HepG2 (cell line): Measurements from ENCODE around the gene UBC. TPM values are rescaled to one million over a fixed set of nuclear protein-coding genes. Genes with fewer than 3 reads are reported as not detected.
A peak's percentile ranks its signal among the peaks of the same experiment; 100 is the strongest.

ENCODE experiments used
- ARID2 ChIP-seq: sonication (generic); formaldehyde crosslinking; IDR thresholded peaks from 2 replicates; pipeline ENCODE4 v1.8.1; 2022; ENCODE audit warnings: mild to moderate bottlenecking, missing genetic modification reagents, borderline replicate concordance
- BATF2 ChIP-seq: sonication (generic); formaldehyde crosslinking; IDR thresholded peaks from 2 replicates; pipeline ENCODE4 v1.8.0; 2022; ENCODE audit warnings: mild to moderate bottlenecking, missing genetic modification reagents, moderate library complexity
- FIP1L1 ChIP-seq: fragments of 200-400 bp; formaldehyde crosslinking; IDR thresholded peaks from 2 replicates; pipeline ENCODE4 v1.6.1; 2018; ENCODE audit warnings: low read depth, mild to moderate bottlenecking, low read length, moderate library complexity, borderline replicate concordance; ENCODE audit not compliant: insufficient read depth
- FOSL1 ChIP-seq: sonication (generic); formaldehyde crosslinking; IDR thresholded peaks from 2 replicates; pipeline ENCODE4 v1.9.0; 2021; ENCODE audit warnings: missing genetic modification reagents, borderline replicate concordance
- GFI1 ChIP-seq: sonication (generic); formaldehyde crosslinking; IDR thresholded peaks from 2 replicates; pipeline ENCODE4 v1.5.0; 2020; ENCODE audit warnings: missing genetic modification reagents, mild to moderate bottlenecking, borderline replicate concordance
- GTF2F1 ChIP-seq: fragments of 150-350 bp; IDR thresholded peaks from 2 replicates; pipeline ENCODE4 v1.6.1; 2014; ENCODE audit warnings: low read length
- HNF1B ChIP-seq: sonication (generic); formaldehyde crosslinking; IDR thresholded peaks from 2 replicates; pipeline ENCODE4 v1.5.1; 2020; ENCODE audit warnings: mild to moderate bottlenecking, moderate library complexity, missing genetic modification reagents
- MIXL1 ChIP-seq: IDR thresholded peaks from 2 replicates; pipeline ENCODE4 v1.6.1; 2016
- NCOR1 ChIP-seq: fragments of 200-600 bp; sonication (generic); IDR thresholded peaks from 2 replicates; pipeline ENCODE4 v1.7.0; 2017; ENCODE audit warnings: antibody characterized with exemption, low read length, borderline replicate concordance
- NR3C1 ChIP-seq: sonication (generic); formaldehyde crosslinking; IDR thresholded peaks from 2 replicates; pipeline ENCODE4 v1.4.0; 2020; ENCODE audit warnings: missing genetic modification reagents
- PAF1 ChIP-seq: IDR thresholded peaks from 2 replicates; pipeline ENCODE4 v1.6.1; 2016; ENCODE audit warnings: missing genetic modification reagents, missing compliant biosample characterization
- PRMT3 ChIP-seq: sonication (generic); formaldehyde crosslinking; IDR thresholded peaks from 2 replicates; pipeline ENCODE4 v1.8.1; 2022; ENCODE audit warnings: low read depth, mild to moderate bottlenecking, moderate library complexity, missing genetic modification reagents, borderline replicate concordance
- SCMH1 ChIP-seq: sonication (generic); formaldehyde crosslinking; IDR thresholded peaks from 2 replicates; pipeline ENCODE4 v1.9.0; 2021; ENCODE audit warnings: missing genetic modification reagents, mild to moderate bottlenecking, borderline replicate concordance
- SMAD3 ChIP-seq: sonication (generic); formaldehyde crosslinking; IDR thresholded peaks from 2 replicates; pipeline ENCODE4 v1.4.0; 2020; ENCODE audit warnings: missing genetic modification reagents
- SP140L ChIP-seq: sonication (generic); formaldehyde crosslinking; IDR thresholded peaks from 2 replicates; pipeline ENCODE4 v1.4.0; 2020; ENCODE audit warnings: missing genetic modification reagents, borderline replicate concordance
- UBTF ChIP-seq: sonication (generic); formaldehyde crosslinking; IDR thresholded peaks from 2 replicates; pipeline ENCODE4 v1.4.0; 2020; ENCODE audit warnings: mild to moderate bottlenecking, missing genetic modification reagents
- ZBTB34 ChIP-seq: sonication (generic); formaldehyde crosslinking; IDR thresholded peaks from 2 replicates; pipeline ENCODE4 v1.8.0; 2022; ENCODE audit warnings: mild to moderate bottlenecking, missing genetic modification reagents
- ZNF232 ChIP-seq: sonication (generic); formaldehyde crosslinking; IDR thresholded peaks from 2 replicates; pipeline ENCODE4 v1.4.0; 2020; ENCODE audit warnings: missing genetic modification reagents, borderline replicate concordance
- ZNF30 ChIP-seq: sonication (generic); formaldehyde crosslinking; IDR thresholded peaks from 2 replicates; pipeline ENCODE4 v1.5.0; 2020; ENCODE audit warnings: mild to moderate bottlenecking, missing genetic modification reagents
- ZNF580 ChIP-seq: IDR thresholded peaks from 2 replicates; pipeline ENCODE4 v1.6.1; 2016; ENCODE audit warnings: low read depth, borderline replicate concordance
- ZNF644 ChIP-seq: IDR thresholded peaks from 2 replicates; pipeline ENCODE4 v1.6.1; 2016; ENCODE audit warnings: low read depth
- polyA plus RNA-seq, 8 experiments: library from polyadenylated mRNA; depleted of rRNA in 3 of 8; stranded (reverse) in 7 of 8; unstranded in 1 of 8; fragments of >200 nt; fragmentation: Illumina TruSeq in 4 of 8; extraction: Trizol in 4 of 8; gene quantifications; 2 replicates each; pipeline versions ENCODE4 v1.2.1 to v1.2.3, GENCODE V29; 2011 to 2016; ENCODE audit warnings: low read depth in 4 of 8, missing spikeins in 1 of 8, mixed read lengths in 1 of 8; ENCODE audit not compliant: insufficient read depth in 1 of 8
- total RNA-seq, 5 experiments: library from RNA; depleted of rRNA; stranded (reverse); fragments of >200 nt; fragmentation: Illumina TruSeq; extraction: Trizol; gene quantifications; 2 replicates each; pipeline ENCODE4 v1.2.3, GENCODE V29; 2016; ENCODE audit warnings: low read depth in 1 of 5

The UBC gene
- total and polyA plus RNA-seq, 2 of the 13 experiments (the other 11 are each of a cell fraction or from before 2014, with no cell fraction given): 805 to 1,432 TPM

GRCh38 chr12:124904306-124905098, 9.9 kb downstream of the UBC start (continued):
- TF ChIP-seq HNF1B (peak; percentile 37; the same call in 1 of the 2 replicates), GFI1 (CRISPR knock-in tag) (no peak), SP140L (CRISPR knock-in tag) (no peak), PAF1 (no peak), FOSL1 (CRISPR knock-in tag) (peak; percentile 88), MIXL1 (CRISPR knock-in tag) (peak; percentile 69), FIP1L1 (no peak), ZNF232 (CRISPR knock-in tag) (peak; percentile 91; the same call in 1 of the 2 replicates), UBTF (CRISPR knock-in tag) (no peak), GTF2F1 (no peak), SCMH1 (CRISPR knock-in tag) (no peak), ZNF30 (CRISPR knock-in tag) (no peak), NR3C1 (CRISPR knock-in tag) (no peak), NCOR1 (no peak), ZBTB34 (no peak), ZNF580 (peak; percentile 93), ZNF644 (CRISPR knock-in tag) (0 out of 2 replicates have a peak, but pooled peaks have one; percentile 20), BATF2 (CRISPR knock-in tag) (no peak), ARID2 (CRISPR knock-in tag) (no peak; the same call in 1 of the 2 replicates), SMAD3 (CRISPR knock-in tag) (0 out of 2 replicates have a peak, but pooled peaks have one; percentile 29), PRMT3 (0 out of 2 replicates have a peak, but pooled peaks have one; percentile 30)
